Right renal cortex interstitium (tissue), 3 donors: ENCODE results near the gene RUNX3. TPM values are rescaled to one million over a fixed set of nuclear protein-coding genes. Genes with fewer than 3 reads are reported as not detected.
"Not testable (repeated sequence)": the region's sequence is repeated elsewhere in the genome, so short reads cannot be mapped to it uniquely, and the experiment has no call there.

ENCODE experiments used
- DNase-seq, 3 donors: peaks; one replicate each; pipeline ENCODE4 v3.0.0-alpha.2; 2013; ENCODE audit warnings: low read depth in 3 of 3, low spot score in 2 of 3
- polyA plus RNA-seq, 3 donors: library from polyadenylated mRNA; unstranded; fragments of 120-200 nt; gene quantifications; one replicate each; pipeline ENCODE4 v1.2.1, GENCODE V29; 2013; ENCODE audit not compliant: insufficient read length in 3 of 3

The RUNX3 gene
- polyA plus RNA-seq, 3 donors, result 0.31 to 0.69 (median 0.54) TPM

GRCh38 chr1:24914226-24915069 is 15.6 kb downstream of the RUNX3 start:
- no peak for DNase-seq

- DNase-seq, result no peak
These were observed 16.4 kb downstream of the RUNX3 start for GRCh38 chr1:24913616-24914225.

- no peak for DNase-seq
These were observed 16.8 kb downstream of the RUNX3 start for GRCh38 chr1:24913274-24913604.

GRCh38 chr1:24912376-24913273 is 17.5 kb downstream of the RUNX3 start:
- no peak for DNase-seq

GRCh38 chr1:24911651-24912155 is 18.4 kb downstream of the RUNX3 start:
- no peak for DNase-seq

GRCh38 chr1:24910751-24911650 is 19.1 kb downstream of the RUNX3 start:
- DNase-seq, result no peak

- no peak for DNase-seq
These were observed 19.9 kb downstream of the RUNX3 start for GRCh38 chr1:24910210-24910609.

GRCh38 chr1:24909388-24909898 is 20.6 kb downstream of the RUNX3 start:
- DNase-seq, result no peak

- DNase-seq, result no peak
These were observed 21.4 kb downstream of the RUNX3 start for GRCh38 chr1:24908591-24909259.

GRCh38 chr1:24907587-24908294 is 22.3 kb downstream of the RUNX3 start:
- not testable (repeated sequence) for DNase-seq

- no peak for DNase-seq
These were observed 23.2 kb downstream of the RUNX3 start for GRCh38 chr1:24906760-24907490.

GRCh38 chr1:24905979-24906720 is 23.9 kb downstream of the RUNX3 start:
- no peak for DNase-seq

GRCh38 chr1:24905355-24905978 is 24.6 kb downstream of the RUNX3 start:
- no peak for DNase-seq

GRCh38 chr1:24904731-24905354 is 25.2 kb downstream of the RUNX3 start:
- DNase-seq, result no peak

- DNase-seq, result no peak
These were observed 25.9 kb downstream of the RUNX3 start for GRCh38 chr1:24903955-24904730.

GRCh38 chr1:24903560-24903954 is 26.5 kb downstream of the RUNX3 start:
- no peak for DNase-seq
